GM12865 (cell line): ENCODE measurements around the gene ABHD12.

Experiments
- DNase-seq: peaks from one replicate; pipeline ENCODE4 v3.0.0; 2010; ENCODE audit warnings: low read depth
- H3K4me3 ChIP-seq: 2 replicates; pipeline ENCODE4 v1.5.1; 2011; ENCODE audit warnings: mild to moderate bottlenecking, low read depth, low read length, control low read depth
- TF ChIP-seq, protein P1 (sequence below): IDR thresholded peaks from 2 replicates; pipeline ENCODE4 v1.5.1; 2011; ENCODE audit warnings: low read length, control low read depth, low read depth, inconsistent platforms; ENCODE audit not compliant: insufficient read depth; ENCODE audit errors: missing control alignments

Gene ABHD12

DNA sequence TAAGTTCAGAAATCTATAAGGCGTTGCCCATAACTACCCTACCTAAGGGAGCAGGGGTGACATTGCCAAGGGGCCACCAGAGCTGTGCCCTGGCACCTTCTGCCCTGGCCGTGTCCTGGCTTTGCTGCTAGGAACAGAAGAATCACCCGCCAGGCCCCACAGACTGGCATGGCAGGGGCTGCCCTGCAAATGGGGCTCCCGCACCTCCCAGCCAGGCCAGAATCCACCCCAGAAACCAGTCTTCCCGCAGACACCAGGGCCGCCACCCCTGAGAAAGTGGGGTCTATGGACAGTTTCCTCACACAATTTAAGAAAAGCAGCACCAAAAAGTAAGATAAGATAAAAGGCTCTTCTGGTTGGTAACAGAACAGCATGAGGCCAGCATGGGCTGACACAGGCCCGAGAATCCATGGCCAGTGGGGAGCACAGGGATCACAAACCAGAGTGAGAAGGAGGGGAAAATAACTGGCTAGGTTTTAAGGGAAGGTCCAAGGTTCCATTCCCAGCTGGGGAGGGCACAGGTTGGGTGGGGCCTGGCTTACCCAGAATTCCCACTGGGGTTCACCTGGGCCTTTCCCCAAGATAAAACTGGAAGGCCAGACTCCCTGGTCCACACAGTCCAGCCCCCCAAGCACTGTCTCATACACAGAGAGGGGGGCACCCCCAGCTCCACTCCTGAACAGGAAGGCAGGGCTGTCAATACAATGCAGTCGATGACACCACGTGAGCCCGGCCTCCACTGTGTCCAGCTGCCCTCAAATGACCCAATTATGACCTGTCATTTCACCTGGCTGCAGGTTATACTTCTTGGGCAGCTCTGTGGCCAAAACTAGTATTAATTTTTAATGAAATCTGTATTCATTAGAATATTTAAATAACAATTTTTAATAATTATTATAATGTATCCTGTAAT, 83.4 kb downstream of the ABHD12 start:
- TF ChIP-seq, protein P1, sequence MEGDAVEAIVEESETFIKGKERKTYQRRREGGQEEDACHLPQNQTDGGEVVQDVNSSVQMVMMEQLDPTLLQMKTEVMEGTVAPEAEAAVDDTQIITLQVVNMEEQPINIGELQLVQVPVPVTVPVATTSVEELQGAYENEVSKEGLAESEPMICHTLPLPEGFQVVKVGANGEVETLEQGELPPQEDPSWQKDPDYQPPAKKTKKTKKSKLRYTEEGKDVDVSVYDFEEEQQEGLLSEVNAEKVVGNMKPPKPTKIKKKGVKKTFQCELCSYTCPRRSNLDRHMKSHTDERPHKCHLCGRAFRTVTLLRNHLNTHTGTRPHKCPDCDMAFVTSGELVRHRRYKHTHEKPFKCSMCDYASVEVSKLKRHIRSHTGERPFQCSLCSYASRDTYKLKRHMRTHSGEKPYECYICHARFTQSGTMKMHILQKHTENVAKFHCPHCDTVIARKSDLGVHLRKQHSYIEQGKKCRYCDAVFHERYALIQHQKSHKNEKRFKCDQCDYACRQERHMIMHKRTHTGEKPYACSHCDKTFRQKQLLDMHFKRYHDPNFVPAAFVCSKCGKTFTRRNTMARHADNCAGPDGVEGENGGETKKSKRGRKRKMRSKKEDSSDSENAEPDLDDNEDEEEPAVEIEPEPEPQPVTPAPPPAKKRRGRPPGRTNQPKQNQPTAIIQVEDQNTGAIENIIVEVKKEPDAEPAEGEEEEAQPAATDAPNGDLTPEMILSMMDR, result no peak
- no peak overlapping the region for H3K4me3 ChIP-seq
- DNase-seq, result no peak

DNA sequence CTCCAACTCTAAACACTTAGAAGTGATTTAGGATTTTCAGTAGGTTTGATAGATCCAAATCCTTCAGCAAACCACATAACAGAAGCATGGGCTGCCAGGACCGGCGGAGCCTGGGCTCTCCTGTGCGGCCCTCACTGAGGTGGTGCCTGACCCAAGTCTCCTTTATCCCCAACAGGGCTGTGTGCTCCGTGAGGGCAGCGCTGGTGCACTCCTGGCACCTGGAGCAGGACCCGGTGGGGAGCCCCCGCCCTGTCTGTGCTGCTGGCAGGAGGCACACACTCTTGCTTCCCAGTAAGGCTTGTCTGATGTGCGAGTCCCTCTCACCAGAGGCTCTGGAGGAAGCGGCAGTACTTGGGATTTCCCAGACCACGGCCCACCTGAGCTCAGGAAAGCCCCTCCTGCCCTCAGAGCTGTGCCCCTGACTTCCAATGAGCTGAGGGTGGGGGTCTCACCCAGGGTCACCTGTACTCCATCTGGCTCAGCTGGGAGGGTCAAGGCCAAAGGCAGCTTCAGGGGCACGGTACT, 86.5 kb downstream of the ABHD12 start:
- DNase-seq, result no peak
- no peak overlapping the region for H3K4me3 ChIP-seq
- TF ChIP-seq, protein P1, result no peak

DNA sequence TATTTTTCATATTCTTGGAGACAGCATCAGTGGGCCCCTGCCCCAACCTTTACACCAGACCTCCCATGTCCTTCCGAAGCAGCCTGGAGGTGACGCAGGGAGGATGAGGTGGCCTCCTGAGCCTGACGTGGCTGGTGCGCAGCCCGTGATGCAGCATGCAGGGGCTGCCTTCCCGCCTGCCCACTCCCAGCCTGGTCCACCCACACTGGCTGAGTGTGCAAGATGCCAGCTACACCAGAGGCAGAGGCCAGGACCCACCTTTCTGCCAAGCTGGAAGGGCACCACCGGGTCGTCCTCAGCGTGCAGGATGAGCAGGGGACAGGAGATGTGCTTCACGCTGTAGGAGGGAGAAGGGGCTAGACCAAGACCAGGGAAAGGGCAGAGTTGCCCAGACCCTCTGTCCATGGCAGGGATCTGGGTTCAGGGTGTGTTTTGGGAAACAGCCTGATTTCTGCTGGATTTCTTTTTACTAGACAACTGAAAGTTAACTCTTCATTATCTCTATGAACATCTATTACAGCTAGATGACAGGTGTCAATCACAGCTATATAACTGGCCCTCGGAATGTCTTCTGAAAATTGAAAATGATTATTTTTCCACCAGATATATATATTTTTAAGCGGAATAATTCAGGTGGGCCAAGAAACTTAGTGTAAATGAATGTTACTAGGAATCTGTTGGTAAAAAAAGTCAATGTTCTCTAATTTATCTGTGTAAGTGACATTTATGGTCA, 87.2 kb downstream of the ABHD12 start:
- TF ChIP-seq, protein P1, result no peak
- H3K4me3 ChIP-seq, result no peak overlapping the region
- no peak for DNase-seq

DNA sequence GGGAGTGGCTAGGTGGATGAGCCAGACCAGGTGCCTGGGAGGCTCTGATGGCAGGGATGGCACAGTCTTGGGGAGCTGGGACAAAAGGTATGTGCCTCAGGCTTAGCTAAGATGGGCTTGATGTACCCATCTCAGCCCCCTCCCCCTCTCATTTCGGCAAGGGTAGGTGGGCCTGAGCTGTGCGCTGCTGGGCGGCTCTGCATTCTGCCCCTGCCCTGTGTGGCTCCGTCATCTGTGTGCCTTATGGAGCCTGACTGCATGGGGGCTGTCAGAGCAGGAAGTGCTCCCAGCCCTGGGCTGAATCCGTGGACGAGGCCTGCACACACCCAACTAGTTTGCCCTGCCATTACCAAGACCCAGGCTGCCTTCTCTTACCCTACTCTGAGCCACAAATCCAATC, 88.0 kb downstream of the ABHD12 start:
- no peak overlapping the region for H3K4me3 ChIP-seq
- no peak for DNase-seq
- TF ChIP-seq, protein P1, result no peak

DNA sequence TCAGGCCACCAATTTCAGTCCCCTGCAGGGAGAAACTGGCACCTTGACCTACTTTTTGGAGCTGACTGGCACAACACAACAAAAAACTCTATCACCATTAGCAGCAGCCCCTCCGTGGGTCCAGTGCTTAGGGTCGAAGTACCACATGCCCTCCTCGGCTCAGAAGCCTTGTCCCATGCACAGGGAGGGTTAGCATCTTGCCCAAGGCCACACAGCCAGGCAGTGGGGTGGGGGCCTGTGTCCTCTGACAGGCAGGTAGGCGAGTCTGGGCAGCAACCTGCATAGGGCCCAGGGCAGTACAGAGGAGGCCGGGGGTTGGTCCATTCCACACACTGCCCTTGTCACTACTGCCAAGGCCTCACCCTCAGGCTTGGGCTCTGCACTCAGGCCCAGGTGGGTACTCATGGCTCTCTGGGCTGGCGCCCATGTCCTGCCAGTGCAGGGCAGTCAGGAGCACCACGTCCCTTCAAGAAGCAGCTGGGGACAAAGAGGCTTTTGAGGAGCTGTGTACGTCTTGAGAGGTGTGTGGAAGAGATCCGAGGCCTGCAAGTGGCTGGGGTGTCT, 89.2 kb downstream of the ABHD12 start:
- DNase-seq, result no peak
- H3K4me3 ChIP-seq, result no peak overlapping the region
- TF ChIP-seq, protein P1, result no peak

DNA sequence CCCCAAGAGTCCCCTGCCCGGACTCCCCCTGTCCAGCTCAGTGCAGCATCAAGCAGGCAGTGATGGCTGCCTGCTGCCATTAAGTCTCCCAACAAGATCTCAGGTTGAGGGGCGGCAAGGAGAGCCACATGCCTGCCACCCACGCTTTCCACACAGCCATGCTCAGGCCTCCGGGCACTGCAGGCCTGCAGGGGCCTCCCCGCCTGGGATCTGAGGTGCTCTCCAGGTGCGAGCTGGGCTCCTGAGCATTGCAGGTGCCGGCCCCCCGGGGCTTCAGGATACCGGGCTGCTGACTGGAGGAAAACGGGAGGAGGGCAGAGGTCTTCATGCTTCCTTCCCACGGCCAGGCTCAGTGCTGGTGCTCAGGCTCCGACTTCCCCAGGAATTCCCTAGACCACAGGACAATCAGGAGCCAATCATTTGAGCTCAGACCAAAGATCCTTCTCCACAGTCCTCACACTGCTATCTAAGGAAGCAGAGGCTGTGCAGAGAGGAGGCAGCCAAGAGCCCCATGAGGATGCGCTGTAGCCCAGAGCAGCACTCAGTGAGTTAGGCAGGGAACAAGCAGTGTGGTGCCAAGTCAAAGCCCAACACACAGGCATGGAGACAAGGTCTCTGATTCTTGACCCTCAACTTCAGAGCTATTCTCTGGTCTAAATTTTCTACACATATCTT, 90.0 kb downstream of the ABHD12 start:
- no peak for DNase-seq
- TF ChIP-seq, protein P1, result no peak

More for the DNA sequence above, 90.0 kb downstream of the ABHD12 start:
- no peak overlapping the region for H3K4me3 ChIP-seq
